PFSK-1 (cell line): ENCODE data around the gene NPY2R.

Experiments
- FOXP2 ChIP-seq: optimal IDR thresholded peaks from 2 replicates; pipeline ENCODE3; 2011; ENCODE audit warnings: borderline replicate concordance, control low read depth, inconsistent platforms; ENCODE audit not compliant: insufficient read depth; ENCODE audit errors: extremely low read length, extremely low read depth
- POLR2AphosphoS5 ChIP-seq: IDR thresholded peaks from 2 replicates; pipeline ENCODE4 v1.6.1; 2012; ENCODE audit warnings: low read depth, mild to moderate bottlenecking, control low read depth, low read length, moderate library complexity
- SIN3A ChIP-seq: IDR thresholded peaks from 2 replicates; pipeline ENCODE4 v1.6.1; 2012; ENCODE audit warnings: mild to moderate bottlenecking, low read length, moderate library complexity, borderline replicate concordance; ENCODE audit not compliant: insufficient read depth
- TAF1 ChIP-seq: IDR thresholded peaks from 2 replicates; pipeline ENCODE4 v1.6.1; 2012; ENCODE audit warnings: low read length, control low read depth, borderline replicate concordance; ENCODE audit not compliant: insufficient read depth
- TF ChIP-seq, protein P1 (sequence below), 2 experiments: IDR thresholded peaks; 2 replicates each; pipeline versions ENCODE4 v1.6.1 to v1.8.0; 2011 to 2012; ENCODE audit warnings: low read depth in 2 of 2, low read length in 2 of 2, control low read depth in 1 of 2, inconsistent platforms in 1 of 2, mild to moderate bottlenecking in 1 of 2, moderate library complexity in 1 of 2; ENCODE audit not compliant: insufficient read depth in 1 of 2

NPY2R gene

DNA sequence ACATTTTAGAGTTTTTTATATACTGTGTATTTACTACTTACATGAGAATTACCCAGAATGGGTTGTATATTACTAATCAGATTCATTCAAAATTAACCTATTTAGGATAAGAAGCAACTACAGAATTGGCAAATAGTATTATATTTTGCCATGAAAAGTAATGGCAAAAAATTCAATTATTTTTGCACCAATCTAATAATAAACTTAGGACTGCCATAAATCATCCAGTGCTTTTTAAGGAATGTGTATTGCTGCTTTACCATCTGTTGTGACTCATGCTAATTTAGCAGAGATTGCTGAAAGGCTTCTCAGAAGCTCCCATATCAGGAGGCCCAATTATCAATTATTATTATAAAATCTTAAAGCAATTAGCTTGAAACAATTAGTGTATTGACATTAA lies 24.0 kb downstream of the NPY2R start:
- no peak for TF ChIP-seq SIN3A
- TF ChIP-seq, protein P1, sequence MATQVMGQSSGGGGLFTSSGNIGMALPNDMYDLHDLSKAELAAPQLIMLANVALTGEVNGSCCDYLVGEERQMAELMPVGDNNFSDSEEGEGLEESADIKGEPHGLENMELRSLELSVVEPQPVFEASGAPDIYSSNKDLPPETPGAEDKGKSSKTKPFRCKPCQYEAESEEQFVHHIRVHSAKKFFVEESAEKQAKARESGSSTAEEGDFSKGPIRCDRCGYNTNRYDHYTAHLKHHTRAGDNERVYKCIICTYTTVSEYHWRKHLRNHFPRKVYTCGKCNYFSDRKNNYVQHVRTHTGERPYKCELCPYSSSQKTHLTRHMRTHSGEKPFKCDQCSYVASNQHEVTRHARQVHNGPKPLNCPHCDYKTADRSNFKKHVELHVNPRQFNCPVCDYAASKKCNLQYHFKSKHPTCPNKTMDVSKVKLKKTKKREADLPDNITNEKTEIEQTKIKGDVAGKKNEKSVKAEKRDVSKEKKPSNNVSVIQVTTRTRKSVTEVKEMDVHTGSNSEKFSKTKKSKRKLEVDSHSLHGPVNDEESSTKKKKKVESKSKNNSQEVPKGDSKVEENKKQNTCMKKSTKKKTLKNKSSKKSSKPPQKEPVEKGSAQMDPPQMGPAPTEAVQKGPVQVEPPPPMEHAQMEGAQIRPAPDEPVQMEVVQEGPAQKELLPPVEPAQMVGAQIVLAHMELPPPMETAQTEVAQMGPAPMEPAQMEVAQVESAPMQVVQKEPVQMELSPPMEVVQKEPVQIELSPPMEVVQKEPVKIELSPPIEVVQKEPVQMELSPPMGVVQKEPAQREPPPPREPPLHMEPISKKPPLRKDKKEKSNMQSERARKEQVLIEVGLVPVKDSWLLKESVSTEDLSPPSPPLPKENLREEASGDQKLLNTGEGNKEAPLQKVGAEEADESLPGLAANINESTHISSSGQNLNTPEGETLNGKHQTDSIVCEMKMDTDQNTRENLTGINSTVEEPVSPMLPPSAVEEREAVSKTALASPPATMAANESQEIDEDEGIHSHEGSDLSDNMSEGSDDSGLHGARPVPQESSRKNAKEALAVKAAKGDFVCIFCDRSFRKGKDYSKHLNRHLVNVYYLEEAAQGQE (IDR thresholded peaks at IDR 0.05; ENCODE audit: insufficient read depth in 1 of 2, low read depth in 2 of 2, low read length in 2 of 2), result no peak
- no peak for TF ChIP-seq POLR2AphosphoS5
- no peak for TF ChIP-seq FOXP2
- no peak for TF ChIP-seq TAF1

DNA sequence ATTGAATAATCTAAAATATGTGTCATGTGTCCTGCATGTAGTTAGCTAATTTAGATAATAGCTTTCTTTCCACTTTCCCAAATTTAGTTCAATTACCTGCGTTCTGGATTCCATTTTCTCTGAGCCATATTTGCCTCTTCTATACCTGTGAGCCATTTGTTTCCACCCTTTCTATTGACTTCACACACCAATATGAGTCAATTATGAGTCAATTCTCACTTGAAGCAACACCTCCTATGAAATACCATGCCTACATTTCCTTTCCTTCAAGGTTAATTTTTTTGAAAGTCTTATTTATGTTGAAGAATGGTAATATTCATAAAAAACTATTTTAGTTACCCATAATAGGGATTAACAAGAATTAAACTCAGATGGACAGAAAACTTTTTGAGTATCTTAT lies 25.8 kb downstream of the NPY2R start:
- TF ChIP-seq, protein P1 (IDR thresholded peaks at IDR 0.05; ENCODE audit: insufficient read depth in 1 of 2, low read depth in 2 of 2, low read length in 2 of 2), result no peak
- no peak for TF ChIP-seq SIN3A
- no peak for TF ChIP-seq TAF1
- no peak for TF ChIP-seq POLR2AphosphoS5
- no peak for TF ChIP-seq FOXP2

DNA sequence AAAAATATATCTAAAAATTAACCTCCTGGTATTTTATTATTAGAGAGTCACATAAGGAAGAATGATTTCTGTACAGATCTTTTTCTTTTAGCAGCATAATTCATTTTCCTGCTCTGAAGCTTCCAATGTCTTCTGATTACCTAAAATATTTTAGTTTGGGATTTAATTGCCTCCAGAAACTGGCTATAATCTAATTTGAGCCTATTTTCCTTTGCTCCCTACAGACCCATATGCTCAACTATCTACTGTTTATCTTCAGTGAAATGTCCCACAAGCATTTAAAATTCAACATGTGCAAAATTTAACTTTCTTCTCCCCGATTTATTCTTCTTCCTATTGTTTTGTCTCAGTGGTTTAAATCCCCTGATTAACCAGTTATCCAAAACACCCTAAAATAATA lies 29.1 kb downstream of the NPY2R start:
- TF ChIP-seq FOXP2 (no peak), POLR2AphosphoS5 (no peak), TAF1 (no peak), SIN3A (no peak)
- TF ChIP-seq, protein P1 (IDR thresholded peaks at IDR 0.05; ENCODE audit: insufficient read depth in 1 of 2, low read depth in 2 of 2, low read length in 2 of 2), result no peak

DNA sequence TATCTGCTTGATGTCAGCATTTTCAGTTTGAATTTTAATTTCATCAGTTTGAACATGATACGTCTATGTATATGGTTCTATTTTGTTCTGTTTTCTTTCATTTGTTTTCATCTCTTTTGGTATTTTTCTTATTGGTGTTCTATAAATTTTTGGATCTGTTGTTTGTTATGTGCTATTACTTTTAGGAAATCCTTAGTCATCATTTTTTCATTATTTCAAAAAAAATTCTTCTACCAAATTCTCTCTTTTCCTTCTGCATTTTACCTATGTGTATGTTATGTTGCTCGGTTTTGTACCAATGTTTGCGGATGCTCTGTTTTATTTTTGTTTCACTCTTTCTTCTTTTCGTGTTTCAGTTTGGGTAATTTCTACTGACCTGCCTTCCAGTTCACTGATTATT lies 32.8 kb downstream of the NPY2R start:
- TF ChIP-seq TAF1 (no peak), POLR2AphosphoS5 (no peak), SIN3A (no peak), FOXP2 (no peak)
- TF ChIP-seq, protein P1 (IDR thresholded peaks at IDR 0.05; ENCODE audit: insufficient read depth in 1 of 2, low read depth in 2 of 2, low read length in 2 of 2), result no peak

DNA sequence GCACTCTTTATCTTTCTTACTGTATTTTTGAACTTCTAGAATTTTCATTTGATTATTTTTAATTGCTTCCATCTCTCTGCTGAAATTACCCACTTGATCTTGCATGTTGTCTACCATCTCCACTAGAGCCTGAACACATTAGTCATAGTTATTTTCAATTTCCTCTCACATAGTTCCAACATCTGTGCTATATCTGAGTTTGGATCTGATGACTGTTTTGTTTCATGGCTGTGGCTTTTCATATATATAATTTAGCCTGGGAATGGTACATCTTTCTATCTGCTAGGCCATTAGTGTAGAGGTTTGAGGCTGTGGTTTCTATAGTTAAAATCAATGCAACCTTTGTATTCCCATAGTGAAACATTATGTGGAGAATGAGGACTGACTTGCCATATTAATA lies 33.2 kb downstream of the NPY2R start:
- TF ChIP-seq TAF1 (no peak), POLR2AphosphoS5 (no peak), FOXP2 (no peak), SIN3A (no peak)
- TF ChIP-seq, protein P1 (IDR thresholded peaks at IDR 0.05; ENCODE audit: insufficient read depth in 1 of 2, low read depth in 2 of 2, low read length in 2 of 2), result no peak
